Measurements from ENCODE around the gene ZNF616.
A peak's percentile ranks its signal among the peaks of the same experiment; 100 is the strongest.
"Not testable (repeated sequence)": the region's sequence is repeated elsewhere in the genome, so short reads cannot be mapped to it uniquely, and the experiment has no call there.

ZNF616 gene

DNA sequence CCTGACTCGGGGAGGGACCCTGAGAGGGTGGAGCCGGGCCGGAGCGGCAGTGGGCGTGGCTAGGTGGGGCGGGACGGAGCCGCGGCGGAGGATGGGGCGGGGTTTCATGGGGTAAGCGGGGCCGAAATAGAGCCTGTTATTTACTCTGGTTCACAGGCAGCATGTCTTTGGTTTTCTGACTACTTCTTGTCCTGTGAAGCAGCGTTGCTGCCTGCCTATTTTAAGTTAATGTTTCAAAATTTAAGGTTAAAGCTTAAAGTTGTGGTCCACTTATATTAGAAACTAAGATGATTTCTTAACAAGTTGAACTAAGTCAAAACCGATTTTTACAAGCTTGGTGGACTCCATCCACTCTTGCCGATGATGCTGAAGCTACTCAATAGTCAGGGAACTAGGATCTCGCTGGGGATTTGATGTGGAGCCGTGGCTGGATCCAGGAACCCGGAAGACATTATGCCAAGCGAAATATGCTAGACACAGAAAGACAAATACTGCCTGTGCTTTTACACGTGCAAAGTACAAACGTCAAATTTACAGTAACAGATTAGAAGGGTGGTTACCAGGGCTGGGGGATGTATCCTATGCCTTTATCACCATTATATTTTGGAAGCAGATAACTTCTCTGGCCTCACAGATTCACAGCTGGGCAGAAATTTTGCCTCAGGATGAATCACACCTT, 433 bp upstream of the ZNF616 start:
- peak; percentile 30 for FAIRE-seq
- TF ChIP-seq POLR2A (IDR thresholded peaks at IDR 0.05; ENCODE audit: low read depth, low read length): no peak
- DNase-seq (ENCODE audit: insufficient read length, low spot score): no peak

DNA sequence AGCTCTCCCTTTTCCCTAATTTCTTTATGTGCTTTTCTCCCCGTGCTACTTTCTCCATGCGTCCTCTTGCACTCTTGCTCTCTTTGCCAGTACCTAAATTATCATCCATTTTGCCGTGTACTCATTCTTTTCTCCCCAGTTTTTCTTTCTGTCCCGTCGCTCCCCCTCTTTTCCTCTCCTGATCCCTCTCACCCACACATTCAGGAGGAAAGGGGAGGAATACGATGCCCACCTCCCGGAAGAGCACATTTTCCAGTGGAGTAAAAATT, 821 bp downstream of the ZNF616 start:
- no peak for FAIRE-seq
- DNase-seq (ENCODE audit: insufficient read length, low spot score): no peak

DNA sequence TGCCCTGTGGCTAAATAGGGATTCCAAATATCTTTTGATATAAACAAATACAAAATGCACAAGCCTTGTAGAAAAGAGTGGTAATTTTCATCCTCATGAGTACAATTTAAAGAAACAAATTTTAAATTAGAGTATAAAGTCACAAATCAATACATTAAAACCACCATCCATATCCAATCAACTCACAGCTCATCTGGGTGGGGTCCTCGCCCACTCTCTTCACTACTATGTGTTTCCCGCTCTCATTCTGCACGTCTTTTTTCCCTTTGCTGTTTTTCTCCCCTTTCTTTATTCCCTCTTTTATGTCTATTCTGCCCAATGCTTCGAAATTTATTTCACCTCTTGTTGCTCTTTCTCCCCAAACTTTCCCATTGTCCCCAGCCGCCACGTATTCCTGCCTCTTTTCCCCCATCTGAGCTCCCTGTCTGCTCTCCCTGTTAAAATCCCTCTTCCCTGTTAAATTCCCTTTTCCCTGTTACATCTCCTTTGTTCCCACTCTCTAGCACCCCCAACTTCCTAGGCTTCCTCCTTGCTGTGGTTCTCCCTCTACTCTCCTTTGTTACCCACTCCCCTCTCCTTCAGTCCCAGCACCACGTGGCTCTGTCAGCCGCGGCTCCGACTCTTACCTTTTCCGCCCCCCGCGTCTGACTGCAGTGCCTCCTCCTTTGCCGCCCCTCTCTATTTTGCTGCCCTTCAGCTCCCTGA, 1.3 kb downstream of the ZNF616 start:
- DNase-seq (ENCODE audit: insufficient read length, low spot score): no peak
- no peak for FAIRE-seq
- no peak for TF ChIP-seq POLR2A (IDR thresholded peaks at IDR 0.05; ENCODE audit: low read depth, low read length)

More for the DNA sequence above, 821 bp downstream of the ZNF616 start:
- TF ChIP-seq POLR2A (IDR thresholded peaks at IDR 0.05; ENCODE audit: low read depth, low read length): no peak

DNA sequence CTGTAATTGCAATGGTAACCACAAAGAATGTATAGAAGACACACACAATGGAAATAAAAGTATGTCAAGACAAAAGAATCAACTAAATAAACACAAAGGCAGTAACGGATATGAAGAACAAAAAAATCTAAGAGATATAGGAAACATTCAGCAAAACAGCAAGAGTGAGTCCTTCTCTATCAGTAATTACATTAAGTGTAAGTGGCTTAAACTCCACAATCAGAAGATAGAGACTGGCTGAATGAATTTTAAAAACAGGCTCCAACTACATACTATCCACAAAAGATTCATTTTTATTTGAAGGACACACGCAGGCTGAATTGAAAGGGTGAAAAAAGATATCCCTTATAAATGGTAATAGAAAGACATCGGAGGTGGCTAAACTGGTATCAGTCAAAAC, 19.5 kb downstream of the ZNF616 start:
- no peak for FAIRE-seq
- no peak for DNase-seq (ENCODE audit: insufficient read length, low spot score)
- no peak for TF ChIP-seq POLR2A (IDR thresholded peaks at IDR 0.05; ENCODE audit: low read depth, low read length)

GRCh38 chr19:52115526-52116053, 24.1 kb downstream of the ZNF616 start:
- FAIRE-seq (no peak), DNase-seq (ENCODE audit: insufficient read length, low spot score) (no peak)
- no peak for TF ChIP-seq POLR2A (IDR thresholded peaks at IDR 0.05; ENCODE audit: low read depth, low read length)

DNA sequence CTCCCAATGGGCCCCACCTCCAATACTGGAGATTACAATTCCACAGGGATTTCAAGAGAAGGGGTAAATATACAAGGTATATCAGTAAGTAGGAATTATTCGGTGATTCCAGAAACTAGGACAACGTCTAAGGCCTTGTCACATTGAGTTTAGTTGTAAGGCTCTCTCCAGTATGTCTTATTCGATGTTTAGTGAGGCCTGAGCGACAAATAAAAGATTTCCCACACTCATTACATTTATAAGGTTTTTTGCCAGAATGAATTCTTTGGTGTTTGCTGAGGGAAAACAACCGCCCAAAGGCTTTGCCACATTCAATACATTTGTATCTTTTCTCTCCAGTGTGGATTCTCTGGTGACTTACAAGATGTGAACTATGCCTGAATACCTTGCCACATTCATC, 25.0 kb downstream of the ZNF616 start:
- no peak for FAIRE-seq
- no peak for TF ChIP-seq POLR2A (IDR thresholded peaks at IDR 0.05; ENCODE audit: low read depth, low read length)
- DNase-seq (ENCODE audit: insufficient read length, low spot score): no peak

- DNase-seq (ENCODE audit: insufficient read length, low spot score) (no peak), FAIRE-seq (no peak)
- TF ChIP-seq POLR2A (IDR thresholded peaks at IDR 0.05; ENCODE audit: low read depth, low read length): no peak
Observed at GRCh38 chr19:52112624-52113023, 27.1 kb downstream of the ZNF616 start.

DNA sequence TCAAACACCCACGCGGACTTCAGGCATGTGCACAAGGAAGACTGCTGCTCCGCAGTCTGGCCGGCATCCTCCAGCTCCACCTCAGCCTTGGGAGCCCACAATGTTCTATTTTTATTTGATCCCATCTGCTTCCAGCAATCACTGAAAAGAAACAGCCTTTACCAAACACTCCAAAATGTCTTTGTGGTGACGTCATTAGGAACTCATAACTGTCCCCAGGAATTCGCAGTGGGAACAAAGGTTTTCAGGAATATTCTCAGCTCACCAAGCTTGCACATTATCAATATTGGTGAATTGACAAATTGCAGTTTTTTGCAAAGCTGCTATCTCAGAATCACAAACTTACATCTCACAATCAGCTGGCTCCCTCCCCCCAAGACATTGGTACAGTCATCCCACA, 29.0 kb downstream of the ZNF616 start:
- FAIRE-seq: no peak
- DNase-seq (ENCODE audit: insufficient read length, low spot score): no peak
- TF ChIP-seq POLR2A (IDR thresholded peaks at IDR 0.05; ENCODE audit: low read depth, low read length): no peak

- no peak for DNase-seq (ENCODE audit: insufficient read length, low spot score)
- peak; percentile 20 for FAIRE-seq
- TF ChIP-seq POLR2A (IDR thresholded peaks at IDR 0.05; ENCODE audit: low read depth, low read length): no peak
Observed at GRCh38 chr19:52102782-52103181, 37.0 kb downstream of the ZNF616 start.

DNA sequence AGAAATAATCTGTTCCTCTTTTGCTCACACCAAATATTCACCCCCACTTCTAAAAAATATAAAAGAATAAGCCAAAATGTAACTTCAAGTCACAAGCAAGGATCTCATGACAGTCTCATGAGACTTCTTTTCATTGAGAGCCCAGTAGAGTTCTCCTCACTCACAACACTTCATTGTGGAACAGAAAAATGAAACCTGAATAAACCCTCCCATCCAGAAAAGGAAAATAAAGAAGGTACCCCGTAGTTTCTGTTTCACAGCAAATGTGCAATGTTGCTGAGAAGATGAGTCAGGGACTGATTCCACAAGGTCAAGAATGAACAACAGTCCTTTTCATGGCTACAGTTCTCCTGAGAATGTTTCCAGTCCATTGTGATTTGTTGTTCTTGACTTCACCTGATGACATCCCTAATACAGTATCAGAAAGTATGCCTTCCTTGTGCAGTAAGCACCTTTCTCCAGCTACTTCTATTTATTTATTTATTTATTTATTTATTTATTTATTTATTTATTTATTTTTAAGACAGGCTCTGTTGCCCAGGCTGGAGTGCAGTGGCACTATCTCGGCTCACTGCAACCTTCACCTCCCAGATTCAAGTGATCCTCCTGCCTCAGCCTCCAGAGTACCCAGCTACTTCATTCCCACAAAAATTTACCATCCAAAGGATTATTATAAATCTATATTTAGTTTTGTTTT, 37.7 kb downstream of the ZNF616 start:
- DNase-seq (ENCODE audit: insufficient read length, low spot score) (no peak), FAIRE-seq (no peak)
- TF ChIP-seq POLR2A (IDR thresholded peaks at IDR 0.05; ENCODE audit: low read depth, low read length): no peak

GRCh38 chr19:52099497-52100138, 40.1 kb downstream of the ZNF616 start:
- TF ChIP-seq POLR2A (IDR thresholded peaks at IDR 0.05; ENCODE audit: low read depth, low read length): no peak
- peak; percentile 20 for FAIRE-seq
- DNase-seq (ENCODE audit: insufficient read length, low spot score): no peak

GRCh38 chr19:52096416-52096815, 43.3 kb downstream of the ZNF616 start:
- not testable (repeated sequence) for DNase-seq (ENCODE audit: insufficient read length, low spot score); FAIRE-seq

DNA sequence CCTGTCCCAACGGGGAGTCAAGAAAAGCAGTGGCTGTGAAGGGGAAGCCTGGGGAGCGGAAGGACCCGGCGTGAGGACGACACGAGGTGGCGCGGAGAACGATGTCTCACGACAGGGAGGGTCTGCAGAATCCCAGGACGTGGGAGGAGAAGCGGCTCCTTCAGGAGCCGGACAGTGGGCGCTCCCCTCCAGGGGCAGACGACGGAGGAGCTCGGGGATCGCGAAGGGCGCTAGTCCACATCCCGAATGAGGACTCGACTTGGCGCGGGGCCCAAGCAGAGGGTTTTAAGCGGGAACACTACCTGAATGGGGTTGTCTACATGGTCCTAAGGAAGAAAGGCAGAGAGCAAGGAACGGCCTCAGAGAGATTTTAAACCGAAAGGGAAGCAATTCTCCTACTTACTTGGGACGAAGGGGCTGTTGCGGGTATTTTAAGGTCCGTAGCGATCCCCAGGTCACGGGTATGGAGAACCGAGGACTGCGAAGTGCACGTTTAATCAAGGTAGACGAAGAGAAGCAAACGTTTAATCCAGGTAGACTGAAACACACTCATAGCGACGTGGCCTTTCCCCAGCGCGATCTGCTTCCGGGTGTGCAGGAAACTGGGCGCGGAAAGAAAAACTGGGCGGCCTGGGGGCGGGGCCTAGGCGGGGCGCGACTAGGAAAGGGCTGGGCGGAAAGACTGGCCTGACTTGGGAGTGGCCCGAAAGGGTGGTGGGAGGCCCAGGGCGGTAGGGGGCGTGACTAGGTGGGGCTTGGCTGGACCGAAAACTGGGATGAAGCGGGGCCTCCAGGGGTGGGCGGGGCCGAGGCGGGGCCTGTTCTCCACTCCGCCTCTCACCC, 44.3 kb downstream of the ZNF616 start, which contains the start of gene ZNF841:
Gene ZNF841 (minus strand): TSS at position 594 of the 843 bp plus-strand sequence. CDS start 10,964 bp downstream, outside the sequence.
- TF ChIP-seq POLR2A (IDR thresholded peaks at IDR 0.05; ENCODE audit: low read depth, low read length): peak; percentile 75
- FAIRE-seq (peak; percentile 52), DNase-seq (ENCODE audit: insufficient read length, low spot score) (peak; percentile 89)
